Kidney (tissue), 14 donors: ENCODE measurements around the gene BNC1. TPM values are rescaled to one million over a fixed set of nuclear protein-coding genes. Genes with fewer than 3 reads are reported as not detected.

Source experiments
- DNase-seq, 5 donors: peaks; one replicate each; pipeline ENCODE4 v3.0.0-alpha.2; 2013 to 2020
- FAIRE-seq: peaks from 2 replicates; lab custom pipeline; 2012; peaks lifted over from hg19 to GRCh38; lab: Jason Lieb, UNC
- H3K27ac ChIP-seq, 2 donors: one replicate each; pipeline ENCODE4 v1.7.0; 2013; ENCODE audit warnings: low read depth in 2 of 2, low read length in 2 of 2, inconsistent platforms in 1 of 2
- H3K27me3 ChIP-seq: one replicate; pipeline ENCODE4 v1.7.1; 2013; ENCODE audit warnings: low read length, inconsistent platforms; ENCODE audit not compliant: control insufficient read depth, insufficient read depth
- H3K36me3 ChIP-seq, 3 donors: one replicate each; pipeline versions ENCODE4 v1.7.0 to v1.7.1; 2013; ENCODE audit warnings: low read length in 3 of 3, control low read depth in 1 of 3, inconsistent platforms in 1 of 3; ENCODE audit not compliant: insufficient read depth in 3 of 3, control insufficient read depth in 2 of 3
- H3K4me1 ChIP-seq, 3 donors: one replicate each; pipeline versions ENCODE4 v1.7.0 to v1.7.1; 2013; ENCODE audit warnings: low read length in 3 of 3, inconsistent platforms in 1 of 3, low read depth in 1 of 3; ENCODE audit not compliant: control insufficient read depth in 2 of 3, insufficient read depth in 2 of 3
- H3K4me3 ChIP-seq, 3 donors: one replicate each; pipeline versions ENCODE4 v1.7.0 to v1.8.1; 2013; ENCODE audit warnings: low read length in 3 of 3, control low read depth in 1 of 3, inconsistent platforms in 1 of 3
- H3K9ac ChIP-seq, 3 donors: one replicate each; pipeline versions ENCODE4 v1.7.0 to v1.7.1; 2013; ENCODE audit warnings: low read length in 3 of 3, control low read depth in 1 of 3, inconsistent platforms in 1 of 3
- H3K9me3 ChIP-seq, 3 donors: one replicate each; pipeline versions ENCODE4 v1.7.0 to v1.7.1; 2013; ENCODE audit warnings: low read length in 3 of 3, control low read depth in 1 of 3, inconsistent platforms in 1 of 3; ENCODE audit not compliant: control insufficient read depth in 2 of 3, insufficient read depth in 1 of 3
- intact Hi-C: fragments of 100-400 bp; cut with DNase I; formaldehyde crosslinking; loops from one replicate; pipeline ENCODE4 v1.11.1; 2022
- polyA plus RNA-seq: library from polyadenylated mRNA; stranded (reverse); fragments of 350-450 nt; fragmentation: Illumina TruSeq; extraction: RNeasy Lipid Tissue Mini Kit (QIAGEN cat#74804); gene quantifications from one replicate; pipeline ENCODE4 v1.2.3, GENCODE V29; 2014; ENCODE audit warnings: low read depth, low replicate concordance; ENCODE audit not compliant: insufficient read depth
- total RNA-seq: library from RNA; stranded (reverse); fragmentation: NEBNext Ultra II Directional; extraction: Animal tissue kit (Norgen Biotek cat#: 25700); gene quantifications from one replicate; pipeline ENCODE4 v1.2.1, GENCODE V29; 2021
- TF ChIP-seq, protein P1 (sequence below): IDR thresholded peaks from 3 replicates; pipeline ENCODE4 v1.5.1; 2012; ENCODE audit warnings: mild to moderate bottlenecking, moderate library complexity, borderline replicate concordance; ENCODE audit not compliant: insufficient read depth; ENCODE audit errors: extremely low read depth
- donor health status: control.
- donor health status: control.
- donor health status: control.
- donor health status: control.
- donor health status: control.
- donor health status: DM: yes; HTN: yes; CAD: no.
- donor health status: Normal renal cell carcinoma (clear cell type).

Gene BNC1
- total and polyA plus RNA-seq, 2 donors from 2014 or later: 0.38 TPM; not detected in 1

DNA sequence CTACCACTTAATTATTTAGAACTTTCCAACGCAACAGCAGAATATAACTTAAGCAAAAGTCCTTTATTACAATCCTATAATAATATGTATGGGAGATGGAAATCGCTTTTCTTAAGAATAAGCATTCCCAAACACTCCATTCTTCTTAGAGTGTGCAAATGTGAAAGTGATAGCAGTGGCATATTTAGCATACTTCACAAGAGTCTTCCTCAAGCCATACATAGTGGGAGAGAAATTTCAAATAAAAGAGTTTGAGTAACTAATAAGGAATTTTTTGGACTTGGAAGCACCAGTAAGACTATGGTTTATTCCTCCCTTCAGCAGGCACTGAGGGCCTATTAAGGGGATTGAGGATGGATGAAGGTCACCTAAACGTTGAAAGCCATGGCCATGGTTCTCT lies 22.1 kb upstream of the BNC1 start:
- Histone ChIP-seq H3K9ac (no peak overlapping the region), H3K27ac (no peak overlapping the region), H3K4me1 (peaks cover 0 to 4% (median 0%) of the 10 kb centered on the region in 3 donors), H3K9me3 (no peaks in the 10 kb centered on the region), H3K36me3 (no peaks in the 10 kb centered on the region), H3K27me3 (no peaks in the 10 kb centered on the region), H3K4me3 (no peak overlapping the region)
- DNase-seq: no peak
- TF ChIP-seq, protein P1, sequence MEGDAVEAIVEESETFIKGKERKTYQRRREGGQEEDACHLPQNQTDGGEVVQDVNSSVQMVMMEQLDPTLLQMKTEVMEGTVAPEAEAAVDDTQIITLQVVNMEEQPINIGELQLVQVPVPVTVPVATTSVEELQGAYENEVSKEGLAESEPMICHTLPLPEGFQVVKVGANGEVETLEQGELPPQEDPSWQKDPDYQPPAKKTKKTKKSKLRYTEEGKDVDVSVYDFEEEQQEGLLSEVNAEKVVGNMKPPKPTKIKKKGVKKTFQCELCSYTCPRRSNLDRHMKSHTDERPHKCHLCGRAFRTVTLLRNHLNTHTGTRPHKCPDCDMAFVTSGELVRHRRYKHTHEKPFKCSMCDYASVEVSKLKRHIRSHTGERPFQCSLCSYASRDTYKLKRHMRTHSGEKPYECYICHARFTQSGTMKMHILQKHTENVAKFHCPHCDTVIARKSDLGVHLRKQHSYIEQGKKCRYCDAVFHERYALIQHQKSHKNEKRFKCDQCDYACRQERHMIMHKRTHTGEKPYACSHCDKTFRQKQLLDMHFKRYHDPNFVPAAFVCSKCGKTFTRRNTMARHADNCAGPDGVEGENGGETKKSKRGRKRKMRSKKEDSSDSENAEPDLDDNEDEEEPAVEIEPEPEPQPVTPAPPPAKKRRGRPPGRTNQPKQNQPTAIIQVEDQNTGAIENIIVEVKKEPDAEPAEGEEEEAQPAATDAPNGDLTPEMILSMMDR: no peak
- intact Hi-C loops: no loop called here
- no peak for FAIRE-seq

DNA sequence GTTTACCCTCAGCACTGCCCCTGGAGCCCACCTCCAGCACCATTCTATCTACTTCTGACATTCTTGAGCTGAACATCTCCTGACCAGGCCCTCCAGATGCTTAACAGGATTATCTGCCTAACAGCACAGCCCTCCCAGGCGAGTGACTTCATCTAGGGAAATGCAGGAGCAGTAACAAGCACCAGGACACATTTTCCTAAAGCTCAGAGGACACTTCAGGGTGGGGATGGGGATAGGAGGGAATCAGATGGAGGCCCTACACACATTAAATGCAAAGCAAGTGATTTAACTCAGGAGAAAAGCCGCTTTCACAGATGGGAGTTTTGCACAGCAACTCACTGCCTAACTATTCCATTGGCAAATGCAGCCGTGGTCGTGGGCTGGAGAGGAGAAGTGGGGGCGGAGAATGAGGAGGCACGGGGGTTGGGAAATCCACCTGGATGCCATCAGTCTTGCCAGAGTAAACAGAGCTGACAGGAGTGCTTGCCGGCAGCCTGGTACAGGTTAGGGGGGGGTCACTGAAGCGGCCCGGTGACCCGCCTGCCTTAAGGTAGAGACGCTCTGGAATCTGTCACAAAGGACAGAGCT lies 21.3 kb upstream of the BNC1 start:
- Histone ChIP-seq H3K9me3 (no peaks in the 10 kb centered on the region), H3K4me3 (no peak overlapping the region), H3K27ac (no peak overlapping the region), H3K36me3 (no peaks in the 10 kb centered on the region), H3K4me1 (peaks cover 0 to 4% (median 0%) of the 10 kb centered on the region in 3 donors), H3K9ac (no peak overlapping the region), H3K27me3 (no peaks in the 10 kb centered on the region)
- DNase-seq: peak in 4 of 5 donors; percentile 88 to 91 (median 90)
- TF ChIP-seq, protein P1: no peak
- FAIRE-seq: no peak
- intact Hi-C loops: no loop called here

DNA sequence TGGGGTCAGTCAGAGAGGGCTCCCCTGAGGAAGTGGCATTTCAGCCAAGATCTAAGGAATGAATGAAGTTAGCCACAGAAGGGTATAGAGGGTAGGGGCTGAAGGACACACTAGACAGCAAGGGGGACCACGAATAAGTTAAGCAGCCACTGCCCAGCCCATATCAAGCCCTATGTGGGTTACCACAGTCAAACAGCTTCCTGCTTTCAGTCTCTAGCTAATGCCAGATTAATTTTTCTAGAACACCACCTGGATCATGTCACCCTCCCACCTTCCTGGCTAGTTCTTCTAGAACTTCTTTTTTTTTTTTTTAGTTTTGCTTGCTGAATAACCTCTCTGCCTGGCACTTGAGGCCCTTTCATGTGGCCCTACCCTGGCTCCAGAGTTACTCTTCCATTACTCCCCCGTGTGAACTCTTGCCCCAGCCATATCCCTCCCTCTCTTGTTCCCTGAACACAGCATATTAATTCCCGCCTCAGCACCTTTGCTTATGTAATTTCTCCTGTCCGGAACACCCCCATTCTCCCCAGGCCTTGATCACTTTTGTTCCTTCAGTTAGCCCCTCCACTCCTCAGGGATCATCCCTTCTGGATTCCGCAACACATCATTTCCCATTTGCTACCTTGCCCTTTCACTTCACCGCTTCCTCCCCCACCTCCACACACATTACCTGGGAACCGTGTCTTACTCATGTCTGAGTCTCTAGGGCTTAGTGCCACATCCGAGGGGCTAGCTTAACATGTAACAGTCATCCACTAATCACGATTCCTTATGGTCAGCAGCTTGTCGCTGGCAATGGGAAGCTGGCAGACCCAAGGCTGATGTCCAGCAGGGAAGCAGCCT lies 20.6 kb upstream of the BNC1 start:
- FAIRE-seq (no peak), DNase-seq (peak in 4 of 5 donors; percentile 50 to 69 (median 60))
- Histone ChIP-seq H3K4me3 (no peak overlapping the region), H3K9me3 (no peaks in the 10 kb centered on the region), H3K27me3 (no peaks in the 10 kb centered on the region), H3K27ac (no peak overlapping the region), H3K4me1 (peaks cover 0 to 4% (median 0%) of the 10 kb centered on the region in 3 donors), H3K36me3 (no peaks in the 10 kb centered on the region), H3K9ac (no peak overlapping the region)
- intact Hi-C loops: no loop called here
- TF ChIP-seq, protein P1: no peak
